RWPE2 (cell line): ENCODE results near the gene HDAC10.

Source experiments
- ATAC-seq: fragments of 200-7000 bp; cut with Tn5 transposase; 3 replicates; pipeline ENCODE4 v1.9.1; 2021; ENCODE audit warnings: low read depth
- DNase-seq: peaks from one replicate; pipeline ENCODE4 v3.0.0-alpha.2; 2020; ENCODE audit warnings: low spot score
- H3K27ac ChIP-seq: fragments of 450-650 bp; 2 replicates; pipeline ENCODE4 v1.5.1; 2017; ENCODE audit warnings: mild to moderate bottlenecking; ENCODE audit not compliant: poor library complexity, severe bottlenecking
- H3K27me3 ChIP-seq: fragments of 250-450 bp; sonication (Bioruptor Pico); 2 replicates; pipeline ENCODE4 v1.5.1; 2021; ENCODE audit warnings: mild to moderate bottlenecking, moderate library complexity; ENCODE audit not compliant: insufficient read depth, poor library complexity, severe bottlenecking
- H3K36me3 ChIP-seq: fragments of 250-450 bp; sonication (Bioruptor Pico); 2 replicates; pipeline ENCODE4 v1.5.1; 2020; ENCODE audit warnings: low read depth, mild to moderate bottlenecking, moderate library complexity
- H3K4me1 ChIP-seq: fragments of 250-450 bp; sonication (Bioruptor Pico); 2 replicates; pipeline ENCODE4 v1.5.1; 2021; ENCODE audit warnings: mild to moderate bottlenecking, moderate library complexity; ENCODE audit not compliant: insufficient read depth, poor library complexity, severe bottlenecking
- H3K4me3 ChIP-seq: fragments of 250-450 bp; sonication (Bioruptor Pico); 2 replicates; pipeline ENCODE4 v1.5.1; 2021; ENCODE audit warnings: mild to moderate bottlenecking, moderate library complexity; ENCODE audit not compliant: severe bottlenecking
- H3K9me3 ChIP-seq: fragments of 250-450 bp; sonication (Bioruptor Pico); 2 replicates; pipeline ENCODE4 v1.5.1; 2021; ENCODE audit warnings: mild to moderate bottlenecking, moderate library complexity; ENCODE audit not compliant: severe bottlenecking
- CTCF ChIP-seq: fragments of 450-650 bp; IDR thresholded peaks from one replicate; pipeline ENCODE4 v1.5.1; 2017; ENCODE audit warnings: mild to moderate bottlenecking, moderate library complexity; ENCODE audit not compliant: poor library complexity, severe bottlenecking

HDAC10 gene

GRCh38 chr22:50289151-50289941 lies 38.3 kb upstream of the HDAC10 start:
- no peak for ATAC-seq
- Histone ChIP-seq H3K27me3 (no peaks in the 10 kb centered on the region), H3K27ac (no peak overlapping the region), H3K9me3 (no peaks in the 10 kb centered on the region), H3K36me3 (peaks cover 52% of the 10 kb centered on the region), H3K4me3 (no peak overlapping the region), H3K4me1 (peaks cover 12% of the 10 kb centered on the region)
- no peak for DNase-seq
- no peak for TF ChIP-seq CTCF

GRCh38 chr22:50287731-50288130 lies 36.7 kb upstream of the HDAC10 start:
- H3K4me1 ChIP-seq, result peaks cover 7% of the 10 kb centered on the region
- H3K36me3 ChIP-seq, result peaks cover 52% of the 10 kb centered on the region
- no peaks in the 10 kb centered on the region for H3K9me3 ChIP-seq
- ATAC-seq (no peak), DNase-seq (no peak)
- no peak for TF ChIP-seq CTCF
- H3K27ac ChIP-seq, result no peak overlapping the region
- H3K27me3 ChIP-seq, result no peaks in the 10 kb centered on the region
- no peak overlapping the region for H3K4me3 ChIP-seq

GRCh38 chr22:50286701-50287318 lies 35.7 kb upstream of the HDAC10 start:
- ATAC-seq (no peak), DNase-seq (no peak)
- no peak for TF ChIP-seq CTCF
- Histone ChIP-seq H3K36me3 (peaks cover 51% of the 10 kb centered on the region), H3K9me3 (no peaks in the 10 kb centered on the region), H3K4me3 (no peak overlapping the region), H3K27me3 (no peaks in the 10 kb centered on the region), H3K4me1 (peaks cover 10% of the 10 kb centered on the region), H3K27ac (no peak overlapping the region)

- no peak for DNase-seq
- Histone ChIP-seq H3K36me3 (peaks cover 53% of the 10 kb centered on the region), H3K27me3 (no peaks in the 10 kb centered on the region), H3K27ac (no peak overlapping the region), H3K9me3 (no peaks in the 10 kb centered on the region), H3K4me3 (no peak overlapping the region), H3K4me1 (peaks cover 11% of the 10 kb centered on the region)
- no peak for TF ChIP-seq CTCF
- ATAC-seq, result no peak
Observed at GRCh38 chr22:50286275-50286674, 35.2 kb upstream of the HDAC10 start.
